GM20431 (cell line): Measurements from ENCODE around the gene NEK8.
"Not testable (repeated sequence)": the region's sequence is repeated elsewhere in the genome, so short reads cannot be mapped to it uniquely, and the experiment has no call there.

Source experiments
- in situ Hi-C: fragments of 300-500 bp; cut with MseI, MboI; formaldehyde crosslinking; loops from one replicate; pipeline ENCODE4 v1.15.0; 2020; ENCODE audit warnings: low sequenced_read_pairs; ENCODE audit not compliant: unreplicated experiment

Gene NEK8

GRCh38 chr17:28724500-28725165 is 4.0 kb upstream of the NEK8 start:
- in situ Hi-C loops, result no loop called here

- in situ Hi-C loops, result no loop called here
Observed at GRCh38 chr17:28725166-28725659, 3.4 kb upstream of the NEK8 start.

DNA sequence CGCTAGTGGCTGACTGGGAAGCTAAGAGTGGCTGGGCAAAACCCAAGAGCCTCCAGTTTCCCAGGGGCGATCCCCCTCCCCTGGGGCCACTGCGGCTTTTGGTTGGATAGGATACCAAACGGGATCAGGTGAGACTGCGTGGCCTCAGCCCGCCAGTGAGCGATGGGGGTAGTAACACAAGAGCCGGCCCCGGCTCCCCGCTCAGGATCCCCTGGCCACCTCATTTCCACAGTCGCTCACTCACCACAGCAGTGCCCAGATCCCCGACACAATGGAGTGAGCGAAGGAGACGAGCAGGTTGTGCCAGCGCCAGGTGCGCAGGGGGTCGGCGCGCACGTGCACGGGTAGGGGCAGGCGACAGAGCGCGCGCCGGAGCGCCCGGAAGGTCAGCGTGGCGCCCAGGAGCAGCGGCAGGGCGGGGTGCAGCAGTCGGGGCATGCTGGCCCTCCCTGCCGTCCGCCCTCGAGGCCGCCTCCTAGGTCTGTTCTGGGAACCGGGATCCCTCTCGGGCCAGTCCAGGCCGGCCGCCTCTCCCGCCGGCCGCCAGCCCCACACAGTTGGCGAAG is 2.8 kb upstream of the NEK8 start:
- in situ Hi-C loops, result no loop called here

DNA sequence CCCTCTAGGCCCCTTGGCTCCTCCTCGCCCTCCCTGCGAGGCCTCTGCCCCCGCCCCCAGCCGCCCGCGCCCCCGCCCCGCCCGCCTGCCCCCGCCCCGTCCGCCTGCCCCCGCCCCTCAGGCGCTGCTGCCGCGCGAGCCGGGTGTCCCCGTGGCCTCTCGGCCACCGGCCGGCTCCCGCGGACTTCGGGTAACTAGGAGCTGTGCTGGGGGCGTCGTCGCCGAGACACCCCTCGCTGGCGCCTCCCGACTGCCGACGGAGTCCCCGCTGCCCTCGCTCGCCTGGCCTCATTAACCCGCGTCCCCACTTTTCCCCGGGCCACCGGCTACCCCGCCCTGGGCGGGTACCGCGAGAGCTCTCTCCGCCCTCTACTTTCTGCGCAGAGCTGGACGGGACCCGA is 2.4 kb upstream of the NEK8 start, which contains the start of gene TLCD1:
TLCD1 (minus strand) TSS at position 8 of the 401 bp plus-strand sequence. CDS start 136 bp downstream, outside the sequence.
- in situ Hi-C loops, result no loop called here

GRCh38 chr17:28726627-28727491 is 1.7 kb upstream of the NEK8 start:
- in situ Hi-C loops, result no loop called here

DNA sequence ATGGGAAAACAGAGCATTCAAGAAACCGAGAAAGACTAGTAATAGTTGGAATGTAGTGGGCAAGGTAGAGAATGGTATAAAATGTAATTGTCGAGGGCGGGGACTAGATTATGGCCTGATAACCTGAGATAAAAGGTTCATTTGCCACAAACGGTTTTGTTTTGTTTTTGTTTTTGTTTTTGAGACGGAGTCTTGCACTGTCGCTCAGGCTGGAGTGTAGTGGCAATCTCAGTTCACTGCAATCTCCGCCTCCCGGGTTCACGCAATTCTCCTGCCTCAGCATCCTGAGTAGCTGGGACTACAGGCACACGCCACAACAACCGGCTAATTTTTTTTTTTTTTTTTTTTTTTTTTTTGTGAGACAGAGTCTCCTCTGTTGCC is 1.4 kb downstream of the NEK8 start:
- in situ Hi-C loops, result no loop called here

- in situ Hi-C loops, result no loop called here
Observed at GRCh38 chr17:28733346-28733745, 4.8 kb downstream of the NEK8 start.

GRCh38 chr17:28734712-28735241 is 6.2 kb downstream of the NEK8 start:
- in situ Hi-C loops, result no loop called here

- in situ Hi-C loops, result no loop called here
Observed at GRCh38 chr17:28735242-28735722, 6.7 kb downstream of the NEK8 start.

DNA sequence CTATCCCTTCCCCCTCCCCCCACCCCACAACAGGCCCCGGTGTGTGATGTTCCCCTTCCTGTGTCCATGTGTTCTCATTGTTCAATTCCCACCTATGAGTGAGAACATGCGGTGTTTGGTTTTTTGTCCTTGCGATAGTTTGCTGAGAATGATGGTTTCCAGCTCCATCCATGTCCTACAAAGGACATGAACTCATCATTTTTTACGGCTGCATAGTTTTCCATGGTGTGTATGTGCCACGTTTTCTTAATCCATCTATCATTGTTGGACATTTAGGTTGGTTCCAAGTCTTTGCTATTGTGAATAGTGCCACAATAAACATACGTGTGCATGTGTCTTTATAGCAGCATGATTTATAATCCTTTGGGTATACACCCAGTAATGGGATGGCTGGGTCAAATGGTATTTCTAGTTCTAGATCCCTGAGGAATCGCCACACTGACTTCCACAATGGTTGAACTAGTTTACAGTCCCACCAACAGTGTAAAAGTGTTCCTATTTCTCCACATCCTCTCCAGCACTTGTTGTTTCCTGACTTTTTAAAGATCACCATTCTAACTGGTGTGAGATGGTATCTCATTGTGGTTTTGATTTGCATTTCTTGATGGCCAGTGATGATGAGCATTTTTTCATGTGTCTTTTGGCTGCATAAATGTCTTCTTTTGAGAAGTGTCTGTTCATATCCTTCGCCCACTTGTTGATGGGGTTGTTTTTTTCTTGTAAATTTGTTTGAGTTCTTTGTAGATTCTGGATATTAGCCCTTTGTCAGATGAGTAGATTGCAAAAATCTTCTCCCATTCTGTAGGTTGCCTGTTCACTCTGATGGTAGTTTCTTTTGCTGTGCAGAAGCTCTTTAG is 7.6 kb downstream of the NEK8 start:
- in situ Hi-C loops, result not testable (repeated sequence)

GRCh38 chr17:28737316-28737715 is 8.7 kb downstream of the NEK8 start:
- in situ Hi-C loops, result no loop called here

DNA sequence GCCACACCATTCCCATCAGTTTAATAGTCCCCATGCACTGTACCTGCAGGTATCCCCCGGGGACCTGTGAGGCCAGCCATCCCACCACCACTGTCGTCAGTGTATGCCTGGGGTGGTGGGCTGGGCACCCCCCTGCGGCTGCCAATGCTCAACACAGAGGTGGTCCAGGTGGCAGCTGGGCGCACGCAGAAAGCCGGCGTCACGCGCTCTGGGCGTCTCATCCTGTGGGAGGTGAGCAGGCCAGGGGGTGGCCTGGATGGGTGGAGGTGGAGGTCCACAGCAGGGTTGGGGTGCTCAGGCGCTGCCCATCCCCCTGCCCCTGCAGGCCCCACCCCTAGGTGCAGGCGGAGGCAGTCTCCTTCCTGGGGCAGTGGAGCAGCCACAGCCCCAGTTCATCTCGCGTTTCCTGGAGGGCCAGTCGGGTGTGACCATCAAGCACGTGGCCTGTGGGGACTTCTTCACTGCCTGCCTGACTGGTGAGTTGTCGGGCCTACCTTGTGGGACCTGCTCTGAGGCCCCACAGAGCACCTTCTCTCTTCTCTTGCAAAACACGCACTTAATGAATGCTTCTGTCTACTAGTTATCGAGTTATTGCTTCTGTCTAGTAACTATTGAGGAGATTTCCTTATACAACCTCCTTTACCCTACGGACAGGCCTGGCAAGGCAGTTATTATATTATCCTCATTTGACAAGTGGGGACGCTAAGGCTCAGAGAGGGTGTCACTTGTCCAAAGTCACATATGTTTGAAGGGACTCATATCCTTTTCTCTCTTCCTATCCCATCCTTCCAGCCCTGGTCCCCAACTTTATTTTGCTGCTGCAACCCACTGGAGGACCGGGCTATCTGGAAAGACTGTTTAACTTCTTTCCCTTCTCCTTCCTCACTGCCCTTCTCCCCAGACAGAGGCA is 9.4 kb downstream of the NEK8 start:
- in situ Hi-C loops, result no loop called here

GRCh38 chr17:28738680-28739384 is 10.2 kb downstream of the NEK8 start:
- in situ Hi-C loops, result no loop called here

DNA sequence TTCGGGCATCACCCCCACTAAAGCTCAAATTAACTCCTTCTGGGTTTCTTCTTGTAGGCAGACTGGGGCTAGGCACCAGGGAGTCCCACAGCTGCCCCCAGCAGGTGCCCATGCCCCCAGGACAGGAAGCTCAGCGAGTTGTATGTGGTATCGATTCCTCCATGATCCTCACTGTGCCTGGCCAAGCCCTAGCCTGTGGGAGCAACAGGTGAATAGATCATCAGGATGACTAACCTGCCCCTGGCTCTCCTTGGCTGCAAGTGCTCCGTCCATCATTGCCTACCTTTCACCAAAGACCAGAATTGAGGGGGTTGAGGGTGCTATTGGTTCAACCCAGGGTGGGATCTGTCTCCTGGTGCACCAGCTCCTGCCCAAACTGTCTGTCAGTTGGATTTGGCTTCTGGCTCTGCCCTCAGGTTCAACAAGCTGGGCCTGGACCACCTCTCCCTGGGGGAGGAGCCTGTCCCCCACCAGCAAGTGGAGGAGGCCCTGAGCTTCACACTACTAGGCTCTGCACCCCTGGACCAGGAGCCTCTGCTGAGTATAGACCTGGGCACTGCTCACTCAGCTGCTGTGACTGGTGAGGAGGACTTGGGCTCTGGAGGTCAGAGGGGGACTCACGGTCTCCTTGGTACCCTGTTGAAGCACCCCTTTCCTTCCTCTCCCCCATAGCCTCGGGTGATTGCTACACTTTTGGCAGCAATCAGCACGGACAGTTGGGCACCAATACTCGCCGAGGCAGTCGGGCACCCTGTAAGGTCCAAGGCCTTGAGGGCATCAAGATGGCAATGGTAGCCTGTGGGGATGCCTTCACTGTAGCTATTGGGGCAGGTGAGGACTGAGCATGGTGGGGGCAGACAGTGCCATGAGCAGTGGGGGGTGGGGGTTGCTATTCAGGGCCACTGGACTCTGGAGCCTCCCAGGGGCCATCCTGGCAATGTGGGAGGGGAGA is 12.1 kb downstream of the NEK8 start:
- in situ Hi-C loops, result no loop called here

DNA sequence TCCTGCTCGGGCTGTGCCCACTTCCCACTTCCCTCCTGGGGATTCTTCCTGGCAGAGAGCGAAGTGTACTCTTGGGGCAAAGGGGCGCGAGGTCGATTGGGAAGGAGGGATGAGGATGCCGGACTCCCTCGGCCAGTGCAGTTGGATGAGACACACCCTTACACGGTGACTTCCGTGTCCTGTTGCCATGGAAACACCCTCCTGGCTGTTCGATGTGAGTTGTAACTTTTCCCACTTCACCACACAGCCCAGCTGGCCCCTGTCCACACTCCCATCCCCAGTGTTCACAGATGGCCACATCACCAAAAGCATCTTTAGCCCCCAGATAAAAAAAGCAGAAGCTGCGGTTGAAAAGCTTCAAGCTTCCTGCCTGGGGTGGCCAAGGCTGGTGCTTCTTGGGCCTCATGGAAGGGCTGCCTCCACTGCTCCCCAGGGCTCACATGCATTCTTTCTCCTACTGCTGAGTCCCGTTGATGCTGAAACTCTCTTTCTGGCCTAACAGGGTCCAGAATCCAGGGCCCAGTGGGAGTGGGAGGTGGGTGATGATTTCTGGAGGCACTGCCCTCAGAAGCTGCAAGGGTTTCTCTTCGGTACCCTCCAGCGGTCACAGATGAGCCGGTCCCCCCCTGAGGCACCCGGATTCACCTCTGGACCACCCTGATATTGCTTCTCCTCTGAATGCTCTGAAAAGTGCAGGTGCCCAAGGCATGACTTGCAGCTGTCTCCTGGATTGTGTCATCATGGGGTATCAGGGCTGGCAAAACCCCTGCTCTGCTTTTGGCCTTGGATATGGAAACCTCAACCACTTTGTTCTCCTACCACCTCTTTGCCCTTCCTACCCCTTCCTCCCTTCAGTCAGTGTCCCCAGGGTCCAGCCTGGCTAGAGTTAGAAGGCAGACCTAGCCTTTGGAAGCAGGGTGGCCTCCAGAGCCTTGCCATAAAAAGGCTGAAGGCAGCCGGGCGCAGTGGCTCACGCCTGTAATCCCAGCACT is 13.1 kb downstream of the NEK8 start:
- in situ Hi-C loops, result no loop called here
